Lung microvascular endothelial cell (primary cell): ENCODE measurements around the gene ZFX. TPM values are rescaled to one million over a fixed set of nuclear protein-coding genes. Genes with fewer than 3 reads are reported as not detected.
"Not testable (repeated sequence)": the region's sequence is repeated elsewhere in the genome, so short reads cannot be mapped to it uniquely, and the experiment has no call there.

ENCODE experiments used
- DNase-seq, 2 donors: peaks; one replicate each; pipeline versions ENCODE4 v3.0.0 to v3.0.0-alpha.2; 2010; ENCODE audit warnings: low read depth in 2 of 2
- total RNA-seq: library from RNA; depleted of rRNA; stranded (reverse); fragments of >200 nt; gene quantifications from 2 replicates; pipeline ENCODE4 v1.2.1, GENCODE V29; 2014

The ZFX gene
- 31.5 and 39.0 TPM in 2 replicates for total RNA-seq

- peak; percentile 63 to 79 for DNase-seq
Measured at GRCh38 chrX:24149351-24150050, at the start of gene ZFX. Gene ZFX (plus strand): TSS chrX:24149729. CDS start chrX:24172743, 23,014 bp downstream.

DNA sequence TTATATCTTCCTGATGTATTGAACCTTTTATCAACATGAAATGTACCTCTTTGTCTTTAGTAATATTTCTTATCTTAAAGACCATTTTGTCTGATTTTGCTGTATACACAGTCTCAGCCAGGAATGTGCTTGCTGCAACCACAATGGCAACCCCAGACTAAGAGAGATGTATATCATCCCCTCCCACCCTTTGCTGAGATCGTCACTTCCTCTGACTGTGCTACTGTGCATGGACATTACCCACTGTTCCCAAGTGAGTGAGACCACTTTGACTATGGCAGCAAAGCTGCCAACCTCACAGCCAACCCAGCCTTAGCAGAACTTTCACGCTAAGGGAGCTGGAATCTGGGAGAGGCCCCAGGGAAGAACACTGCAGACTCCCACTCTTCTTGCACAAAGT, 48.8 kb upstream of the ZFX start:
- peak in 1 of 2 donors; percentile 3 for DNase-seq

DNA sequence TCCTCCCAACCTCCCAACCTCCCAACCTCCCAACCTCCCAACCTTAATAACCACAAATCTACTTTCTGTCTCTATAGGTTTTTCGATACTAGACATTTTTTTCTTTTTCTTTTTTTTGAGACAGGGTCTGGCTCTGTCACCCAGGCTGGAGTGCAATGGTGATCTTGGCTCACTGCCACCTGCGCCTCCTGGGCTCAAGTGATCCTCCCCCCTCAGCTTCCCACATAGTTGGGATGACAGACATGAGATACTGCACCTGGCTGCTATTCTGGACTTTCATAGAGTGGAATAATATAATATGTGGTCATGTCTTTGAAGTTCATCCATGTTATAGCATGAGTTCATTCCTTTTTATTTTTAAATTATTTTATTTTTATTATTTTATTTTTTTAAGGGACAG, 39.5 kb upstream of the ZFX start:
- no peak for DNase-seq

- no peak for DNase-seq
Measured at GRCh38 chrX:24113181-24113580, 36.3 kb upstream of the ZFX start.

GRCh38 chrX:24117258-24117657, 32.3 kb upstream of the ZFX start:
- DNase-seq = peak; percentile 41 to 70

- DNase-seq = peak; percentile 23 to 78
Measured at GRCh38 chrX:24124244-24124799, 25.2 kb upstream of the ZFX start.

DNA sequence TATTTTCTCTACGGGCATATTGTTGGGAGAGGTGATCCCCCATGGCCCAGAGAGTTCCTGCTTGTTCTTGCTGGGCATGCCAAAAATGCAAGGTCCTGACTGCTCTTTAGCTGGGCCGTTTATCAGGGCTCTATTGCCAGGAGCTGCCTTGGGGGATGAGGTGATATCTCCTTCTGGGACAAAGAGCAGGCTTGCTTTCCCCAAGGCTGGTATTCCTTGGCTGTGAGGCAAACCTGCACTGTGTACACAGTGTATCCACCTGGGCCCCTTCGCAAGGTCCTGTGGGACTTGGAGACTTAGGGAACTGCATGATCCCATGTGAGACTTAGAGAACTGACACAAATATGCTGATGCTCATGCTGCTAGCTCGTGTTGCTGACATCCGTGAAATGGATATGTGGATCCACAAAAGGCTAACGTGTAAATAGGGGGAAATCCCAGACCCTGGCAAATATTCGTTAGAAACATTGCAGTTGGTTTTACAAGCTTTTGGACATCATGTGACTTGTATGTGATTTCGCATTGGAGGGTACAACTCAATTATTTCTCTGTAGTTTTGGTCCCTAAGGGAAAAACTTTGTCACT, 24.4 kb upstream of the ZFX start:
- peak in 1 of 2 donors; percentile 13 for DNase-seq

- no peak for DNase-seq
Measured at GRCh38 chrX:24131476-24131875, 18.1 kb upstream of the ZFX start.

DNA sequence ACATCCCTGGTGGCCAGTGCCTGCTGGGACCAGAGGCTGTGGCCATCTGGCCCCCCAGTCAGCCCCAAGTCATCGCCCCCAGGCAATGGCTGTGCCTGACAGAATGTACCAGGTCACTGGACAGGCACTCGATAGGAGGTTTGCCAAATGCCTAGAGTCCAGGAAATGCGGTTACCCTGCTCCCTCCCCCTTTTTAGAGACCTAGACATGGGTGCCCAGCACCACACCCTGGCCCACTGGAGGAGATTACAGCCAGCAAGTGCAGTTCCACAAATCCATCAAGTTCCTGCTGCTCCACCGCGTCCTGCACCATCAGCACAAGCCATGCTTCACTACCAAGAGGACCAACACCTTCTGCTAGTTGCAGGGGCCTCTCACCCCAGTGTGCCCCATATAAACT, 16.2 kb upstream of the ZFX start:
- DNase-seq = no peak

DNA sequence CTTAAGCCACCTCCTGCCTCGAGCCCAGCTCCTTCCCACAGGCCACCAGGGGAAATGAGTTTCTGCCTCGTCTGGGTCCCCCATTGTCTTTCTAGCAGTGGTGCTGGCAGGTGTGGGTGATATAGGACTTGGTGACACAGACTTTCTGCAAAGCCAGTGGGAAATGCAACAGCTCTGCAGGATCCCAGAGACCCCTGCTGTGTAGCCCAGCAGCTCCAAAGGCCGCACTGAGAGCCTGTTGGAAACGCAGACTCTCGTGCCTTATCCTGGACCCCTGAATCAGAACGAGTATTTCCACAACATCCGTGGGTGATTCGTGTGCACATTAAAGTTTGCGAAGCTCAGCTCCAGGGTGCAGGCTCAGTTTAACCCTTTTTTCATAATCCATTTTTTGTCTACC, 13.8 kb upstream of the ZFX start:
- not testable (repeated sequence) for DNase-seq

DNA sequence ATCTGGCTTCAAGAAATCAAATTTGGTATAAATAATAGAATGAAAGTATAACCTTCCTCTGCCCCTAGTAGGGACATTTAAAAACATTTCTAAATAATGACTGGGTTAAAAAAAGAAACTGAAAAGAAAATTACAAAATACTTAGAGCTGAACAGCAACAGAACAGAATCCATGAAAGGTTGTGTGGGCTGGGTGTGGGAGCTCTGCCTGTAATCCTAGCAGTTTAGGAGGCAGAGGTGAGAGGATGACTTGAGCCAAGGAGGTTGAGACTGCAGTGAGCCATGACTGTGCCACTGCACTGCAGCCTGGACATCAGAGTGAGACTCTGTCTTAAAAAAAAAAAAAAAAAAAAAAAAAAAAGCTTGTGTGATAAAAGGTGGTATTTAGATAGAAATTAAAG, 12.3 kb upstream of the ZFX start:
- DNase-seq = no peak

GRCh38 chrX:24143982-24144381, 5.5 kb upstream of the ZFX start:
- DNase-seq = not testable (repeated sequence)

DNA sequence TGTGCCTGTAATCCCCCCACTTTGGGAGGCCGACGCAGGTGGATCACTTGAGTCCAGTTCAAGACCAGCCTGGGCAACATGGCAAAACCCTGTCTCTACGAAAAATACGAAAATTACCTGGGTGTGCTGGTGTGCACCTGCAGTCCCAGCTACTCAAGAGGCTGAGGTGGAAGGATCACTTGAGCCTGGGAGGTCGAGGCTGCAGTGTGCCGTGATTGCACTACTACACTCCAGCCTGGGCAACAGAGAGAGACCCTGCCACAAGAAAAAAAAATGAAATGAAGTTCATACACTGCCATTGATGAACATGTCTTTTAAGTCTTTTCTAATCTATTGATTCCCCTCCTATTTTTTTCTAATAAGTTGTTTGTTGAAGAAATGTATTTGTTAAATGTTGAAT, 5.0 kb upstream of the ZFX start:
- DNase-seq = no peak

- DNase-seq = peak in 1 of 2 donors; percentile 54
Measured at GRCh38 chrX:24145303-24146186, 4.0 kb upstream of the ZFX start.

DNA sequence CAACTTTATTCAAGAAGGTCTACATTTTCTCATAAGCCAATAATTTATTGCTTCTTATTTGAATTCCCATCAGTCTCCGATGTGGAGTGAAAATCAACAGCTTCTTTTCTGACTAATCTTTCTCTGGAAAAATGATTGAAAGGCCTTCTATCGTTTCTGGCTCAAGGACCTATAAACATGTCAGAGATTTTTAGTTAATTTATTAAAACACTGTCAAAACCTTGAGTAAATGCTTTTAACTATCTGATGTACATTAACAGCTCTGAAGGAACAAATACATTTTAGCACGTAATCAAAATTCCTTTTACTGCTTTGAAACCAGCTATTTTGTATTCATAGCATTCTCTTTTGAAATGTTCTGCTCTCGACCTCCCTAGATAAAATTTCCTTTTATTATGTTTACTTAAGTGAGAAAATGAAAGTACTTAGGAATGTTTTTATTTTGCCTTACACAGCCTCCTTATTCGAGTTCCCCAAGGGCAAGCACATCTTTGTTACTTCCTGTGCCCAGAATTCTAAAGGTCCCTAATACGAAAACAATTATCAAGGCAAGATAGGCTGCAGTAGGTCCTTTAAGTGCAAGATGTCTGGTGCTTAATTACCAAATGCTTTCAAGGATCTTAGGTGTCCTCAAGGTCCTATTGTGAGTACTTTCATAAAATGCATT, 3.1 kb upstream of the ZFX start:
- peak in 1 of 2 donors; percentile 19 for DNase-seq

DNA sequence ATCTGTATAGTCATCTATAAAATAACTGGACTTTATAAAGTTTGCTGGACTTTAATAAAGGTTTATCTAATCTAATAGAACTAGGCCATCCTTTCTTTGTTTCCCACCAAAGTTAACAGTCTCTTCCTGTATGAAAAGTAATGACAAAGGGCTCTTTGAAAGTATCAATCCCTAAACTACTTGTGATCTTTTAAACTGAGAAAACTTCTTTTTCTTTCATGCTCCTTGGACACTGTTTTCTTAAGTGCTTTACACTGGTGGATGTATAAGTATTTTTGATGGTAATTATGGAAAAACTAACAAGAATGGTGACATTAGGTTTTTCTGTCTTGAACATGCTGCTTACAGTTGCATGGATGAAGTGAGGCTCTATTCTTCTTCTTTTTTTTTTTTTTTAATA, 2.4 kb upstream of the ZFX start:
- DNase-seq = no peak

DNA sequence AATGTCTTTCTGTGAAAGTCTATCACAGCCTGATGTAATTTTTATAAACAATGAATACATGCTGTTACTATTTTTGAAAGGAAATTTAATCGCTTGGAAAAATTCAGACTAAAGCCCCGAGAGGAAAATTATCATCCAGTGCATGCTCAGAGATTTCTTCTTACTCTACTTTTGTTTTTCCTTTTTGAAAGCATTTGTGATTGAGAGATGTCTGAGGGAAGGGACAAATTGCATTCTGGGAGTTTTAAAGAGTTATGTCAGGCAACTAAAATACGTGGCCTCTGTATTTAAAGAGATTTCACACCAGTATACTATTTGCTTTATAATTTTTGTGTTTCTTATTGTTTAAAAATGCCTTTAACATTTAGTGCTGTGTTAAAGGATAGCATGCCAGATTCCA, 1.4 kb upstream of the ZFX start:
- DNase-seq = peak in 1 of 2 donors; percentile 24

DNA sequence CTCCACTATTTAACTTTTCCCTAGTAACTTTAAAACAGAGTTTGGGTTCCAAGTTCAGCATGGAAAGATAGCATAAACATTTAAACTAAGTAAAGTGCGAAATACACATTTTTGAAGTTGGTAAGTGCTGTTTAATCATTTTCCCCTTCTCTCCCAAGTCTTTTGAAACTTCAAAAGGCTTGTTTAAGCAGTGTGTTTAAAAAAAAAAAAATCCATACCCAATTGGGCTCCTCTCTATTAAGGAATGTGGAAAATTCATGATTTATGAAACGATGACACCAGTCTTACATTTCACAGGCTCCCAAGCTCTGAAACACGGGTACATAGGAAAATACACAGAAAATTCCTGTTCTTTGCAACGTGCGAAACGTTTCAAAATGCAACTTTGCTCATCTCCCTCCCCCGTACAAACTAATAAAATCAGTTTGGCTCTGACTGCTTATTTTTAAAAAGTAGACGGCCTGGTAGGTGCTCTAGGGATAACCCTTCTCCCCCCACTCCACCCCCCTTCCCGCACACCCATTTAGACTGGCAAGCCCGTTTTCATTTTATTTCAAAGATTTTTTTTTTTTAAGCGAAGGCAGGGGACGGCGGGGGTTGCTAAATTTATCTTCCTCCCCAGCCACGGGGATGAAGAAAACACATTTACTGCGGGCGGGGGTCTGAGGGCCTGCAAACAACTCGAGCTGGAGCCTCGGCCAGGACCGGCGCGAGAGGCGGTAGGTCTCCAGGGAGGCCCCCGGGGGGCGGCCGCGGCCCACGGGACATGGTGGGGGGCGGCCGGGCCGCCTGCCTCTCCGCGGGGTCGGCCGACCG, 786 bp upstream of the ZFX start:
- peak; percentile 10 to 72 for DNase-seq

DNA sequence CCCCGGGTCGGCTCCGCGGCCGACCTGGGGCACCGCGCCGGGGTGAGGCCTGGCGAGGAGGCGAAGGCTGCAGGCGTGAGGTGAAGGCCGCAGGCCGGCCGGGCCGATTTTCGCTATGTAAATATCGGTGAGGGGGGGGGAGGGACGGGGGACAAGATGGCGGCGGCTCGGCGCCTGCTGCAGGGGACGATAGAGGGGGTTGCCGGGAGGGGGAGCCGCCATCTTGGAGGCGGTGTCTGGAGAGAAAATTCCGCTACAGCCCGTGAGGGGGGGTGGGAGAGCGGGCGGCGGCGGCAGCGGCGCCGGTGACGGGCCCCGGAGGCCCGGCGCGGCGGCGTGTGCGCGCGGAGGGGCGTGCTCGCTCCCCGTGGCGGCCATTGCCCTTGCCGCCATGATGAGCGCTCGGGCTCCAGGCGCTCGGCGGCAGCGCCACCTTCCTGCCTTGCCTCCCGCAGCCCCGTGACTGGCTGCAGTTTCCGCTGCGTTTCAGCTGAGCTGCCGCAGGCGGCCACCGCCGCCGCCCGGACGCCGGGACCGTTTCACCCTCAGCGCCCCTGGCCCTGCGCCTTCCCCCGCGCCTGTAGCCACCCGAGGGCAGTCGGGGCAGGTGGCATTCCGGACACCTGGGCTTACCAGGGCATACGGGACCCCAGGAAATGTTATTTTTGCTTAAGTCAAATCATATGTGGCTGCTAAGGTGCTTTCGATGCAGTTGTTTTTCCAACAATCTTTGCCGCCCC, 692 bp downstream of the ZFX start:
- peak; percentile 90 to 96 for DNase-seq

DNA sequence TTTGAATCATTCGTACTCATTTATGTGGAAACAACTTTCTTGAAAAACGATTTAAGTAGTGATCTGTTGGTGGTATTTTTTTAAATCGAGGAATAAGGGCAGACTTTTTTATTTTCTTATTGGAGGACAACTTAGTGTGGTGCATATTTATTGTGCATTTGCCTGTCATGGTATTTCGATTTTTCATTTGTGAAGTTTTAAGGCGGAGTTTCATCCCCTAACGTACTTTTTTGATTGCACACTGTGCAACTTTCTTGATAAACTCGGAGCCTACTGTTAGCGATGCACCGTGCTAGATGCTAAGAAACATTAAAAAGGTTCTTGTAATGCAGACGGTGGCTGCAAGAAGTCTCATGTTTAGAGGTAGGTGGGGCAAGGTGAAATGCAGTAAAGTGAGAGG, 1.4 kb downstream of the ZFX start:
- no peak for DNase-seq
